ENCODE data around the gene TEF.

TEF gene

GRCh38 chr22:41353862-41354575 lies 27.7 kb upstream of the TEF start:
- TF ChIP-seq CTCF (IDR thresholded peaks at IDR 0.05; ENCODE audit: insufficient read depth, low read depth, low read length, missing control alignments), result no peak

GRCh38 chr22:41354979-41355378 lies 26.8 kb upstream of the TEF start:
- TF ChIP-seq CTCF (IDR thresholded peaks at IDR 0.05; ENCODE audit: insufficient read depth, low read depth, low read length, missing control alignments), result no peak
- DNase-seq (ENCODE audit: low read depth), result no peak
- no peak overlapping the region for H3K4me3 ChIP-seq (ENCODE audit: low read length)

More at GRCh38 chr22:41353862-41354575, 27.7 kb upstream of the TEF start:
- no peak overlapping the region for H3K4me3 ChIP-seq (ENCODE audit: low read length)
- DNase-seq (ENCODE audit: low read depth), result no peak

- DNase-seq (ENCODE audit: low read depth), result no peak
- no peak for TF ChIP-seq CTCF (IDR thresholded peaks at IDR 0.05; ENCODE audit: insufficient read depth, low read depth, low read length, missing control alignments)
- no peak overlapping the region for H3K4me3 ChIP-seq (ENCODE audit: low read length)
These were observed 25.8 kb upstream of the TEF start for GRCh38 chr22:41355895-41356294.

GRCh38 chr22:41356430-41357028 lies 25.2 kb upstream of the TEF start:
- no peak overlapping the region for H3K4me3 ChIP-seq (ENCODE audit: low read length)
- TF ChIP-seq CTCF (IDR thresholded peaks at IDR 0.05; ENCODE audit: insufficient read depth, low read depth, low read length, missing control alignments), result no peak
- no peak for DNase-seq (ENCODE audit: low read depth)

- H3K4me3 ChIP-seq (ENCODE audit: low read length), result no peak overlapping the region
- DNase-seq (ENCODE audit: low read depth), result no peak
- TF ChIP-seq CTCF (IDR thresholded peaks at IDR 0.05; ENCODE audit: insufficient read depth, low read depth, low read length, missing control alignments), result no peak
These were observed 24.6 kb upstream of the TEF start for GRCh38 chr22:41357191-41357590.

- no peak for DNase-seq (ENCODE audit: low read depth)
- no peak for TF ChIP-seq CTCF (IDR thresholded peaks at IDR 0.05; ENCODE audit: insufficient read depth, low read depth, low read length, missing control alignments)
- H3K4me3 ChIP-seq (ENCODE audit: low read length), result no peak overlapping the region
These were observed 22.8 kb upstream of the TEF start for GRCh38 chr22:41358927-41359326.

- no peak overlapping the region for H3K4me3 ChIP-seq (ENCODE audit: low read length)
- DNase-seq (ENCODE audit: low read depth), result no peak
- no peak for TF ChIP-seq CTCF (IDR thresholded peaks at IDR 0.05; ENCODE audit: insufficient read depth, low read depth, low read length, missing control alignments)
These were observed 22.4 kb upstream of the TEF start for GRCh38 chr22:41359376-41359775.
